GM21423 (cell line): ENCODE measurements around the gene MLLT6.

Experiments
- ATAC-seq: cut with Tn5 transposase; IDR thresholded peaks from one replicate; pipeline ENCODE4 v1.9.1; 2021; ENCODE audit warnings: mild to moderate bottlenecking, moderate library complexity; ENCODE audit not compliant: unreplicated experiment

MLLT6 gene

DNA sequence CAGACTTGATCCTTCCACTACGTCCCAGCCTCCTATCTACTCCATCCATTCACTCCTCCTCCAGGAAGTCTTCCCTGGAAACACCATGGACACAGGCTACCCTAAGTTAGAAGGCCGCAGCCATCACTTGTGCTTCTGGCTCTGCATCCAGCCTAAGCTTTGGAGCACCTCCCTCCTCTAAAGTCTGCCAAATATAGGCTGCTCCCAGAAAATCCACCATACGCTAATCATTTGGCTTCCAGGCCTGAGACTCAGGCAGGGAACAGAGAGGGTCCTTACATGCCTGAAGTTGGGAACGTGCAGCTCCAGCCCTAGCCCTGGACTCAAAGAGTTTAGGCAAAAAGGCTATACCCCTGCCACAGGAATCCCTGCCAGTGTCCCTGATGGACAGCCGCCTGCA is 36.4 kb downstream of the MLLT6 start:
- ATAC-seq = no peak

DNA sequence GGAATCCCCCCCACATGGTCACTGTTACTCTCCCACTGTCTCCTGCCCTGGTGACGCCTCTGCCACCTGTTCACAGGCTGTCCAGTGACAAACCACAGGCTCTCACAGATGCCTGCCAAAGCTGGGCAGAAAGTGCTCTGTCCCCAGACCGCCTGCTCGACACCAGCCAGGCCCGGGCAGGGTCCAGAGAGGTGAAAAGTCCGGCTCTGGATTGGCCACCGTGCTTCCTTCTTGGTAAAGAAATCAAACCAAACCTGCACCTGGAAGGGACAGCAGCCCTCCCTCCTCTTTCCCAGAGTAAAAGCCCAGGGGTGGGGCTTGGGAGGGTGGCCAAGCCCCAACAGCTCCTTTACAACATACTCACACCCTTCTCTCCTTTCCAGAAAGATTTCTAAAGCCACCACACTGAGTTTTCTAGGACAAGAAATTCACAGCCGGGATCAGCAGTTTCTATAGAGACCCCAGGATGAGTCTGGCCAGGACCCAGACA is 36.9 kb downstream of the MLLT6 start:
- no peak for ATAC-seq

DNA sequence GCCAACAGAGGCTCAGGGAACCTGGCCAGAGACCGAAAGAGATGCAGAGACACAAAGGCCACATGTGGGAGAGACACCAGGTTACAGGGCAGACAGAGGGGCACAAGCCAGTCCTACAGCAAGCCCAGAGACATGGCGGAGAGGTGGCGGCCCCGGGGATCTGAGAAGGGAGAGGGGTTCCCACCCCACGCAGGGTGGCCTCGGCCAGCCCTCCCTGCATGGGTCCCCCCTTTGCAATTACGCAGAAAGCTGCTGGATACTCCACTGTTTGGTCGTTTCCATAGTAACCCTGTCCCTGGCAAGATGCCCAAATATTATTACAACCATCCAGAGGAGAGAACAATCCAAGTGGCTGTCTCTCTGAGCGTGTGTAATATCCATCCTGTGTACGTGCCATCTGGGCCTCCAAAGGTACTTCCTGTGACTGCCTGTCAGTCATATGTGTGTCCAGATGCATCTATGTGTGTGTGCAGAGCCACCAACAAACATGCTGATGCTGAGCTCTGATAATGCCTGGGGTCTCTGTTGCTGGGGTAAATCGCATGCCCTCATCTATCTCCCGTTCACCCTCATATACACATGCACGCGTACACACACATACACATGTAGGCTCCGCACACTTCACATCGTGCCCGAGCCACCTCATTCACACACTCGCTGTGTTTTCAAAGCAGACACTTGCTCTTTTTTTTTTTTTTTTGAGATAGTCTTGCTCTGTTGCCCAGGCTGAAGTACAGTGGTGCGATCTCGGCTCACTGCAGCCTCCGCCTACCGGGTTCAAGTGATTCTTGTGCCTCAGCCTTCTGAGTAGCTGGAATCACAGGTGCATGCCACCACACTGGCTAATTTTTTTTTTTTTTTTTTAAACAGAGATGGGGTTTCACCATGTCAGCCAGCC is 37.6 kb downstream of the MLLT6 start:
- no peak for ATAC-seq

DNA sequence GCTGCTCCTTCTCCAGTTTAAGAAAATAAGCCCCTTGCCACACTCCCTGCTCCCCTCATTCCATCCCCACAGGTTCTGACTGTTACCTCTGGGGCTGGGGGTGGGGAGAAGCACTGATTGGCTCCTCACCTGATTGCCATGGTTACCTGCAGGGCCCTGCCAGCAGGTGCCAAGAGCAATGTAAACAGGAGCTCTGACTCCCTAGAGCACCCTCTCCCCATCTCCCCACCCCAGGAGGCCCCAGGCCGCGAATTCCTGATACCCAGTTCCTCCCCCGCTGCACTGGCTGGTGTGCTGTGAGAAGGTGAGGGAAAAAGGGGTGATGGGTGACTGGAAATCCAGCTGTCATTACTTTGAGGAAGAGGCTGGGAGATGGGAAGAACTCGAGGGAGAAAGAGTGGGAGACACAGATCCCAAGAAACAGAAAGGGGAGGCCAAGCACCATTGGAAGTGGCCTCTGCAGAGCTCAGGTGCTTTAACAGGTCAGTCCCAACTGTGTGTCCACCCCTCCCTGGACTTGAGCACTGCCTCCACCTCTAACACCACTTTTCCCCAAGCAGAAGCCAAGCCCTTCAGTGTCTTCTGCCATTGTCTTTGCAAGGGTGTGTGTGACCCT is 38.6 kb downstream of the MLLT6 start:
- ATAC-seq = no peak

DNA sequence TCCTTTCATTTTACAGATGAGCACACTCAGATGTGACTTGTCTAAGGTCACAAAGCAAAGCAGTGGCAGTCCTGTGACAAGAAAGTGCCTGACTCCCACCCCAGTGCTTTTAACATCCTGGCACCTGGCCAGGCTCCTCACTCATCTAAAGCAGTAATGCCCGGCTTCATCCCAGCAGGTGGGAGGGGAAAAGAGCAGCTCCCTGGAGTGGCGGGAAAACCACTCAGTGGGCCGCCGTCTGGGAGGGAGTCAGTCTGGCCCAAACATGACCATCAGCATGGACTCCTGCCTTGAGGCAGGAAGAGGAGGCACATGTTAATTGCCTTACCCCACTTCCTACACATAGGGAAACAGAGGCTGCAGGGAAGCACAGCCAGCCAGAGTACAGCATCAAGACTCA is 40.5 kb downstream of the MLLT6 start:
- no peak for ATAC-seq

GRCh38 chr17:38746004-38746848 is 41.2 kb downstream of the MLLT6 start:
- no peak for ATAC-seq

- ATAC-seq = no peak
These were observed 41.9 kb downstream of the MLLT6 start for GRCh38 chr17:38746849-38747462.

DNA sequence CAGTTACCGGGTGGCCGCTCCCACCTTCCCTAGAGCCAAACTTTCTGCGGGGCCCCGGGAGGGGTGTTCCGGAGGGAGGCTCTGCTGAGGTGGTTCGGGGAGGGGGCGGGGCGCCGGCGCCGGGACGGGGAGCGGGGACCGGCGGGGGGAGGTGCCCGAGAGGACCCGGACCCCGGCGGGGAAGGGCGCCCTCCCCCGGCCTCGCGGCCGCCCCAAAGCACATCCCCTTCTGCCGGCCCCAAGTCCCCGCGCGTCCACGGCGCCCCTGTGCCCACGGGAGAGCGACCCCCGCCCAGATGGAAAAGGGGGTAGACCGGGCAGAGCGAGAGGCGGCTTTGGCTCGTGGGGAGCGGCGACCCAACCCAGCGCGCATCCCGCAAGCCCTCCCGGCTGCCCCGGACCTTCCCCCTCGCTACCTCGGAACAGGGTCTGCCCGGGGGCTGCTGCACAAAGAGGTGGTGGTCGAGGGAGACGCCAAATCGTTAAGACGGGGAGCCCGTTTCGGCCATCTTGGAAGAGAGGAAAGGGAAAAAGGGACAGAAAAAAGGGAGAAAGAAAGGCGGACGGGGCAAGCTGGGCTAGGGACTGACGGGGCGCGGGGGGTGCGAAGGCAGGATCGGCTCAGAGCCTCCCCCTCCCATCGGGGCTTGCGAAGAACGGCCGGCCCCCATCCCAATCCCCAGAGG is 42.5 kb downstream of the MLLT6 start:
- ATAC-seq = no peak

DNA sequence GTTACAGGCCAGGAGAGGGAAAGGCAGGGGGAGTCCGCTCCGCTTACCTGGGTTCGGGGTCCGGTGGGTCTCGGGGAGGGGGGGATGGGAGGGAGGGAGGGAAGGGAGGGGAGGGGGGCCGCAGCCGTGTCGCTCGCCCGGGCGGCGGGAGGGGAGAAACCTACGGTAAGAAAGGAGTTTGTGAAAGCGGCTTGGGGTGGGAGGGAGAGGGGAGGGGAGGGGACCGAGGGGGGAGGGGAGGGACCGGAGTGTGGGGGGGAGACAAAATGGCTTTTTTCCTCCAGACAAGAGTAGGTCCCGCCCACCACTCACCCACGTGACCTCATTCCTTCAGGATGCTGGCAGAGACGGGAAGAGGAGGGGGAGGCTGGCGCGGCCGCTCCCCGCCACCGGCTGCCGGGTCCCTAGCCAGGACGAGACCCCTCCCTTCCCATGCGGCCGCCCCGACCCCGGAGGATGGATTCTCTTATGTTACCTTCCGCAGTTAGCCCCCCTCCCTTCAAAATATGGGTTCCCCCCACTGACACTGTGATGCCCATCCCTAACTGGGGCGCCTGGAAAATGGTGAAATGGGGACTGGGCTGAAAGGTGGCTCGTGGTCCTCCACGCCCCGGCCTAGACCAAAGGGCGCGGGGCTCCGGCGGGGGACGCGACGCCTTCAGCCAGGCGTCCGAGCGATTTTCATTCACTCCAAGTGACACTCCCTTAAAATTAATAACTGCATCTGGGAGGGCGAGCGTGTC is 43.2 kb downstream of the MLLT6 start, which contains the start of gene PCGF2:
PCGF2 (minus strand) TSS at position 188 of the 743 bp plus-strand sequence. CDS start 7,934 bp downstream, outside the sequence.
- ATAC-seq = no peak

GRCh38 chr17:38748892-38749222 is 43.8 kb downstream of the MLLT6 start:
- no peak for ATAC-seq

DNA sequence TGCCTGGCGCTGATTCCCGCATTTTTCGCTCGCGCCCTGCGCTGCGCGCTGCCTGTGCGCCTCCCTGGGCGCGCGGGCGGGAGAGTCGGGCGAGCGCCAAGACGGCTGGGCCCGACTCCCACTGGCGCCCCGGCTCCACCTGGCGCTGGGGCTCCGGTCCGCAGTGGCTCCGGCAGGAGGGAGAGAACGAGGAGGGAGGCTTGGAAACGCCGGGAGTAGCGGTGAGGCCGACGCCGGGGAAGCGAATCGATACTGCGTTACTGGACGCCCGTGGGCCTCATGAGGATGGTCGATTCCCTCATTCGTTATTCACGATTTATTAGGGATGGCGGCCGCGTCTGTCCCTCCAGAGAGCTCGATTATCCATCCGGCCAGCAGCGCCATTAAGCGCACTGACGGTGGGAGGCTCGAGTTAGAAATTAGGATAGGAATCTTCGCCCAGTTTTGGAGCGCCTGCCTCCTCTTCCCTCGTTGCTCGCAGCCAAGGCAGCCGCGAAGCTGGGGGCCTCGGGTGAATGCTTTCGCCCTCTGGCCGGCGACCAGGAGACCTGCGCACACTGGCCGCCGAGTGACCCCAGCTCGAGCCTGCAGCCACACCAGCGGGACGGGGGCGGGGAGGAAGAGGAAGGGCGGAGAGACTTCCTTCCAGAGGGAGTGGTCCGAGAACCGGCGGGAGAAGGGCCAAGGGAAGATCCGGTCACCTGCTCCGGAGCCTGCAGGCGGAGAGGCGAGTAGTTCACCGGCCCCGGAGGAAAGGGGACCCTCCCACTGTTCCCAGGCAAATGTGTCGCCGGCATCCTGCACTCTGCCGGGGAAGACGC is 44.4 kb downstream of the MLLT6 start:
- no peak for ATAC-seq

GRCh38 chr17:38750044-38750311 is 44.9 kb downstream of the MLLT6 start:
- no peak for ATAC-seq

- no peak for ATAC-seq
These were observed 45.4 kb downstream of the MLLT6 start for GRCh38 chr17:38750312-38751121.

- ATAC-seq = no peak
These were observed 46.2 kb downstream of the MLLT6 start for GRCh38 chr17:38751144-38751807.

DNA sequence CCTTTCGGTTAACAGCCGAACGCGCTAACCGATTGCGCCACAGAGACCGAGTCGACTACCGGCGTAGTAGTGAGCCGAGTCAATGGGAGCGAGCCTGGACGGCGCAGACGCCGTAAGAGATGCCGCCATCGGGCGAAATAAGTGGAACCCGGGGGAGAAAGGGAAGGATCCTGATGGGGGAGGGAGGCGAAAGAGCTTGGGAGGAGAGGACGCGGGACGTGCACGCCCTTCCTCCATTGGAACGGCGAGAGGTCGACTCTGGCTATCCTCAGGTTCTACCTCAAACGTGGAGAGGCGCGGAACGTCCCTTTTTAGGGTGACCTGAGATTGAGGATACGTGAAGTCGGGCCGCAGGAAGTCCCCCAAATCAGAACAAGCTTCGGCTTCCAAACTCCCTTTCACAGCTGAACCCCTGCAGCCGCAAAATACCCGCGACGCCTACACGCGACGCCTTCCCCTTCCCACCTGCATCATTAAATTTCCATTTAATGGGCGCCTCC is 46.8 kb downstream of the MLLT6 start:
- ATAC-seq = peak; percentile 23

DNA sequence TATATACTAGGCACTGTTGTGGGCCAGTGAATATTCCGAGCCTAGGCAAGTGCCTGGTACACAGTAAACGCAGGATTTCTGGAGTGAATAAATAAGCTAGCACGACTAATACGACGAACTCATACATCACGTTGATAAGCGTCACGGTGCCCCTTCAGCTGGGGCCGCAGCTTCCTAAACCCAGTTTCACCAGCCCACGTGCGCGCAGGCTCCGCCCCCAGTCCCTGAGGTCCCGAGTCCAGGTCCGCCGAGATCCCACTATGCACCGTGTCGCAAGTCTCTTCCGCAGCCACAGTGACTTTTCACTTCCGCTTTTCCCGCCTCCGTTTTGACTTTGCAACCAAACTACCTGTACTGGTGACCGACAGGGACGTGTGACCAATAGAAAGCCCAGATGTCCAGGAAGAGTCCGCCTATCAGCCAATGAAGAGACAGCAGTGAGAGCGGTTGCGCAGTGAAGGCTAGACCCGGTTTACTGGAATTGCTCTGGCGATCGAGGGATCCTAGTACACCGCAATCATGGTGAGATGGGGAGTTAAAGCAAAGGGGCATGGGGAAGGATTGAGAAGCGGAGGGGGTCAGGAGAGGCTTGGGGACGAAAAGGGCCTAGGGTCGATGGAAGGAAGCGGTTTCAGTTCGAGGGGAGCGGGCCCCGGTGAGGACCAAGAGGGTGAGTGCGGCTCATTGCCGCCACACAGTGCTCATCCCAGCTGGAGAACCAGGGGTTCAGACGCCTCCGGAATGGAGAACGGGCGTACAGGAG is 47.4 kb downstream of the MLLT6 start, which contains the start of gene PSMB3:
PSMB3 (plus strand) TSS at position 434 of the 763 bp plus-strand sequence; CDS start at position 520, 86 bp downstream.
- ATAC-seq = peak; percentile 81
